ENCODE results near the gene GPR84. TPM values are rescaled to one million over a fixed set of nuclear protein-coding genes. Genes with fewer than 3 reads are reported as not detected.

Gene GPR84
- total and polyA plus RNA-seq, 2 of the 8 experiments (the other 6 are each of a cell fraction or from before 2014, with no cell fraction given): 0.09 TPM; not detected in 1

MicroRNA genes within 50 kb of the gene (microRNA counts, 767-probe panel; counts per million panel counts)
- microRNA hsa-miR-148b-3p: 879 counts per million, percentile 95 among the panel's probes with 10 or more counts

Small RNA genes within 50 kb of the gene (microRNA-seq; reads per million reads assigned to microRNA genes)
- gene MIR148B (ENCODE audit: borderline microRNAs expressed in 2 of 2, borderline number of aligned reads in 2 of 2, borderline replicate concordance in 1 of 2): 18.5 to 32.4 reads per million in 2 experiments

Small RNA genes within 50 kb of the gene (small RNA-seq; reads per million reads assigned to genes)
- gene MIR148B (ENCODE audit: insufficient read depth) (3,035 reads per million, percentile 100 among the genes with 10 or more reads in this experiment), gene RN7SL744P (ENCODE audit: insufficient read depth) (not detected), gene RNU6-950P (ENCODE audit: insufficient read depth) (not detected)

Other genes with a start within 250 kb of the GPR84 start
- 15.8 and 18.6 TPM in 2 replicates for gene SMUG1, start 175.5 kb downstream of the GPR84 start, total RNA-seq (2021; fragmentation: NEBNext Ultra II Directional; extraction: Animal tissue kit (Norgen Biotek cat#: 25700))
- 35.0 and 35.7 TPM in 2 replicates for gene SMUG1, start 175.5 kb downstream of the GPR84 start, polyA plus RNA-seq (2011; rRNA removed)
- gene CBX5, start 84.4 kb downstream of the GPR84 start, total RNA-seq (2021; fragmentation: NEBNext Ultra II Directional; extraction: Animal tissue kit (Norgen Biotek cat#: 25700)): 217 and 231 TPM in 2 replicates
- gene CBX5, start 84.4 kb downstream of the GPR84 start, polyA plus RNA-seq (2011; rRNA removed): 35.4 and 62.4 TPM in 2 replicates
- 2,738 and 2,756 TPM in 2 replicates for gene HNRNPA1, start 83.8 kb downstream of the GPR84 start, total RNA-seq (2021; fragmentation: NEBNext Ultra II Directional; extraction: Animal tissue kit (Norgen Biotek cat#: 25700))
- gene HNRNPA1, start 83.8 kb downstream of the GPR84 start, polyA plus RNA-seq (2011; rRNA removed): 645 and 835 TPM in 2 replicates
- gene NFE2, start 63.5 kb downstream of the GPR84 start, total RNA-seq (2021; fragmentation: NEBNext Ultra II Directional; extraction: Animal tissue kit (Norgen Biotek cat#: 25700)): 1.4 and 2.0 TPM in 2 replicates
- 6.1 and 8.3 TPM in 2 replicates for gene NFE2, start 63.5 kb downstream of the GPR84 start, polyA plus RNA-seq (2011; rRNA removed)
- gene COPZ1, start 39.4 kb downstream of the GPR84 start, total RNA-seq (2021; fragmentation: NEBNext Ultra II Directional; extraction: Animal tissue kit (Norgen Biotek cat#: 25700)): 94.2 and 103 TPM in 2 replicates
- 88.2 and 133 TPM in 2 replicates for gene COPZ1, start 39.4 kb downstream of the GPR84 start, polyA plus RNA-seq (2011; rRNA removed)
- 12.1 and 14.3 TPM in 2 replicates for gene ZNF385A, start 20.2 kb upstream of the GPR84 start, total RNA-seq (2021; fragmentation: NEBNext Ultra II Directional; extraction: Animal tissue kit (Norgen Biotek cat#: 25700))
- gene ZNF385A, start 20.2 kb upstream of the GPR84 start, polyA plus RNA-seq (2011; rRNA removed): 5.2 and 7.7 TPM in 2 replicates
- 19.0 and 19.4 TPM in 2 replicates for gene ITGA5, start 54.8 kb upstream of the GPR84 start, total RNA-seq (2021; fragmentation: NEBNext Ultra II Directional; extraction: Animal tissue kit (Norgen Biotek cat#: 25700))
- gene ITGA5, start 54.8 kb upstream of the GPR84 start, polyA plus RNA-seq (2011; rRNA removed): 11.6 and 17.7 TPM in 2 replicates
- gene GTSF1, start 109.1 kb upstream of the GPR84 start, total RNA-seq (2021; fragmentation: NEBNext Ultra II Directional; extraction: Animal tissue kit (Norgen Biotek cat#: 25700)): 0.50 and 1.1 TPM in 2 replicates
- gene GTSF1, start 109.1 kb upstream of the GPR84 start, polyA plus RNA-seq (2011; rRNA removed): 0.14 and 0.32 TPM in 2 replicates
- gene NCKAP1L, start 133.3 kb upstream of the GPR84 start, total RNA-seq (2021; fragmentation: NEBNext Ultra II Directional; extraction: Animal tissue kit (Norgen Biotek cat#: 25700)): not detected in 2 replicates
- 0.02 TPM in 1 of 2 replicates, not detected in the other for gene NCKAP1L, start 133.3 kb upstream of the GPR84 start, polyA plus RNA-seq (2011; rRNA removed)
- gene PDE1B, start 185.1 kb upstream of the GPR84 start, total RNA-seq (2021; fragmentation: NEBNext Ultra II Directional; extraction: Animal tissue kit (Norgen Biotek cat#: 25700)): 0.78 and 0.90 TPM in 2 replicates
- gene PDE1B, start 185.1 kb upstream of the GPR84 start, polyA plus RNA-seq (2011; rRNA removed): 1.8 and 2.3 TPM in 2 replicates
- 8.1 and 13.1 TPM in 2 replicates for gene PPP1R1A, start 224.2 kb upstream of the GPR84 start, total RNA-seq (2021; fragmentation: NEBNext Ultra II Directional; extraction: Animal tissue kit (Norgen Biotek cat#: 25700))
- gene PPP1R1A, start 224.2 kb upstream of the GPR84 start, polyA plus RNA-seq (2011; rRNA removed): 5.8 and 6.1 TPM in 2 replicates

Measured in H1 (cell line).